ENCODE results near the gene GLP1R. TPM values are rescaled to one million over a fixed set of nuclear protein-coding genes. Genes with fewer than 3 reads are reported as not detected.

GLP1R gene
- polyA plus RNA-seq, 1 of the 3 experiments (the other 2 are of a cell fraction): not detected

- H3K9me3 ChIP-seq: no peaks in the 10 kb centered on the region
- DNase-seq: peak; percentile 80
- POLR2A ChIA-PET: no interaction called here
- TF ChIP-seq SMC3 (IDR thresholded peaks at IDR 0.05; ENCODE audit: low read depth, low read length): peak; percentile 14; the same call in 1 of the 2 replicates
- TF ChIP-seq ELF1 (IDR thresholded peaks at IDR 0.05): no peak
- TF ChIP-seq ZBTB33 (IDR thresholded peaks at IDR 0.05; ENCODE audit: borderline replicate concordance, low read depth): no peak
- TF ChIP-seq NFIC (IDR thresholded peaks at IDR 0.05; ENCODE audit: borderline replicate concordance): no peak
- TF ChIP-seq GABPA (IDR thresholded peaks at IDR 0.05; ENCODE audit: low read depth): no peak
- no peak for TF ChIP-seq CHD2 (IDR thresholded peaks at IDR 0.05; ENCODE audit: low read length, partially characterized antibody)
- peak; percentile 88; the same call in 1 of the 2 replicates for TF ChIP-seq MXI1 (IDR thresholded peaks at IDR 0.05; ENCODE audit: low read depth, low read length)
- no peak for TF ChIP-seq USF1 (IDR thresholded peaks at IDR 0.05; ENCODE audit: borderline replicate concordance, low read depth)
- no peak for TF ChIP-seq TEAD4 (IDR thresholded peaks at IDR 0.05; ENCODE audit: borderline replicate concordance, insufficient read depth)
- TF ChIP-seq MEF2A (IDR thresholded peaks at IDR 0.05; ENCODE audit: borderline replicate concordance, low read depth): no peak
- no peak for TF ChIP-seq EZH2phosphoT487 (IDR thresholded peaks at IDR 0.05; ENCODE audit: borderline replicate concordance, low read depth)
- no peak for TF ChIP-seq PBX3 (IDR thresholded peaks at IDR 0.05)
- peak; percentile 52; the same call in 1 of the 2 replicates for TF ChIP-seq RFX5 (IDR thresholded peaks at IDR 0.05; ENCODE audit: low read length)
- no peak for TF ChIP-seq POLR2AphosphoS5 (IDR thresholded peaks at IDR 0.05; ENCODE audit: low read depth, low read length)
- TF ChIP-seq EP300 (IDR thresholded peaks at IDR 0.05; ENCODE audit: borderline replicate concordance in 1 of 2, low read depth in 1 of 2, low read length in 1 of 2): peak in 1 of 2 experiments; percentile 87; a peak in 2 of 4 replicates
- TF ChIP-seq RAD21 (IDR thresholded peaks at IDR 0.05; ENCODE audit: low read length): peak; percentile 29
- TF ChIP-seq IRF3 (IDR thresholded peaks at IDR 0.05; ENCODE audit: low read depth, low read length): no peak
- no peak for TF ChIP-seq FOSL2 (IDR thresholded peaks at IDR 0.05; ENCODE audit: borderline replicate concordance, low read depth)
- TF ChIP-seq RXRA (IDR thresholded peaks at IDR 0.05; ENCODE audit: borderline replicate concordance, low read depth): no peak
- peak; percentile 95 for TF ChIP-seq RCOR1 (IDR thresholded peaks at IDR 0.05; ENCODE audit: low read length)
- TF ChIP-seq YY1 (IDR thresholded peaks at IDR 0.05; ENCODE audit: low read depth): no peak
- no peak for TF ChIP-seq USF2 (IDR thresholded peaks at IDR 0.05; ENCODE audit: borderline replicate concordance, low read depth, low read length)
- no peak for TF ChIP-seq TAF1 (IDR thresholded peaks at IDR 0.05; ENCODE audit: borderline replicate concordance, low read depth, low read length)
- TF ChIP-seq TCF12 (IDR thresholded peaks at IDR 0.05): no peak
- TF ChIP-seq CTCF (IDR thresholded peaks at IDR 0.05): no peak
- no peak for TF ChIP-seq FOXM1 (IDR thresholded peaks at IDR 0.05; ENCODE audit: low read depth)
These were observed 13.6 kb downstream of the GLP1R start for GRCh38 chr6:39062014-39062740.

More at GRCh38 chr6:39062014-39062740, 13.6 kb downstream of the GLP1R start:
- H3K4me3 ChIP-seq (ENCODE audit: low read depth in 2 of 2, low read length in 1 of 2): no peak overlapping the region
- CTCF ChIA-PET: interaction anchor here (0.7 to 2.9 kb wide), 7 partner anchors 32 to 248 kb away, joined by 3 to 11 read pairs (median 3); partner anchors contain the start of gene SAYSD1
- no peak overlapping the region for H3K9ac ChIP-seq
- H3F3A ChIP-seq (replicated peaks; ENCODE audit: insufficient read depth): no peaks in the 10 kb centered on the region
- H3K27me3 ChIP-seq (ENCODE audit: insufficient read depth): no peaks in the 10 kb centered on the region
- no peaks in the 10 kb centered on the region for H4K20me1 ChIP-seq (ENCODE audit: insufficient read depth)
- WGBS (ENCODE audit: low lambda C conversion rate): 27% methylated on average over 4 of the region's 10 CpGs
- H3K27ac ChIP-seq (ENCODE audit: low read depth in 2 of 2, low read length in 1 of 2): peak overlapping the region in 1 of 2 experiments; percentile 44; a peak in 2 of 4 replicates
- H3K4me1 ChIP-seq (ENCODE audit: control insufficient read depth in 1 of 2, insufficient read depth in 2 of 2, low read depth in 1 of 2, low read length in 1 of 2): peaks cover 0 to 57% of the 10 kb centered on the region in 2 experiments; a peak in 2 of 4 replicates
- H3K9me2 ChIP-seq: no peaks in the 10 kb centered on the region
- H3K36me3 ChIP-seq (replicated peaks in 1 of 2; ENCODE audit: control insufficient read depth in 1 of 2, insufficient read depth in 2 of 2, low read length in 1 of 2): no peaks in the 10 kb centered on the region
- no peaks in the 10 kb centered on the region for H3K79me2 ChIP-seq (ENCODE audit: insufficient read depth)
- no peak overlapping the region for H2AFZ ChIP-seq (ENCODE audit: low read depth)
- no peak overlapping the region for H3K4me2 ChIP-seq

Data from SK-N-SH (cell line).